Liver (tissue), 9 donors: ENCODE measurements around the gene NEK10. TPM values are rescaled to one million over a fixed set of nuclear protein-coding genes. Genes with fewer than 3 reads are reported as not detected.

Experiments
- DNase-seq: peaks from one replicate; pipeline ENCODE4 v3.0.0-alpha.2; 2017; ENCODE audit warnings: low spot score
- H3K27ac ChIP-seq, 2 donors: one replicate each; pipeline ENCODE4 v1.7.0; 2013; ENCODE audit warnings: inconsistent platforms in 2 of 2, low read length in 2 of 2, control low read depth in 1 of 2, low read depth in 1 of 2, mild to moderate bottlenecking in 1 of 2
- H3K27me3 ChIP-seq, 4 donors: one replicate each; pipeline versions ENCODE4 v1.6.1 to v1.7.0; 2013; ENCODE audit warnings: low read length in 3 of 4, inconsistent platforms in 1 of 4, mild to moderate bottlenecking in 1 of 4, moderate library complexity in 1 of 4; ENCODE audit not compliant: control insufficient read depth in 4 of 4, insufficient read depth in 4 of 4
- H3K36me3 ChIP-seq, 4 donors: one replicate each; pipeline versions ENCODE4 v1.6.1 to v1.7.0; 2013; ENCODE audit warnings: low read length in 3 of 4, mild to moderate bottlenecking in 3 of 4, low read depth in 1 of 4, moderate library complexity in 1 of 4; ENCODE audit not compliant: control insufficient read depth in 4 of 4, insufficient read depth in 3 of 4
- H3K4me1 ChIP-seq, 4 donors: one replicate each; pipeline versions ENCODE4 v1.6.1 to v1.7.0; 2013; ENCODE audit warnings: low read length in 3 of 4, mild to moderate bottlenecking in 3 of 4, moderate library complexity in 1 of 4; ENCODE audit not compliant: control insufficient read depth in 4 of 4, insufficient read depth in 4 of 4
- H3K4me3 ChIP-seq, 3 donors: one replicate each; pipeline versions ENCODE4 v1.6.1 to v1.7.0; 2013; ENCODE audit warnings: low read length in 3 of 3, control low read depth in 1 of 3, low read depth in 1 of 3, mild to moderate bottlenecking in 1 of 3
- H3K9ac ChIP-seq, 2 donors: one replicate each; pipeline ENCODE4 v1.7.0; 2013; ENCODE audit warnings: low read length in 2 of 2, mild to moderate bottlenecking in 2 of 2, moderate library complexity in 2 of 2, control low read depth in 1 of 2, low read depth in 1 of 2
- H3K9me3 ChIP-seq, 4 donors: one replicate each; pipeline versions ENCODE4 v1.6.1 to v1.7.0; 2013; ENCODE audit warnings: low read length in 3 of 4; ENCODE audit not compliant: control insufficient read depth in 4 of 4
- EGR1 ChIP-seq, 2 donors: IDR thresholded peaks; 2 replicates each; pipeline ENCODE4 v1.6.1; 2016 to 2018; ENCODE audit warnings: antibody characterized with exemption in 2 of 2, low read depth in 2 of 2
- FOXA1 ChIP-seq: IDR thresholded peaks from 2 replicates; pipeline ENCODE4 v1.6.1; 2016; ENCODE audit warnings: antibody characterized with exemption
- FOXA2 ChIP-seq: IDR thresholded peaks from 2 replicates; pipeline ENCODE4 v1.6.1; 2016; ENCODE audit warnings: antibody characterized with exemption
- GABPA ChIP-seq, 2 donors: IDR thresholded peaks in 1 of 2; conservative IDR thresholded peaks in 1 of 2; 2 replicates each; pipeline ENCODE4 v1.6.1; 2016; ENCODE audit warnings: antibody characterized with exemption in 2 of 2, mild to moderate bottlenecking in 1 of 2, moderate library complexity in 1 of 2
- HNF4A ChIP-seq, 2 donors: conservative IDR thresholded peaks; 2 replicates each; pipeline ENCODE4 v1.6.1; 2016; ENCODE audit warnings: antibody characterized with exemption in 2 of 2, mild to moderate bottlenecking in 2 of 2
- HNF4G ChIP-seq: IDR thresholded peaks from 2 replicates; pipeline ENCODE4 v1.6.1; 2016; ENCODE audit warnings: antibody characterized with exemption
- NR2F2 ChIP-seq: IDR thresholded peaks from 2 replicates; pipeline ENCODE4 v1.6.1; 2016; ENCODE audit warnings: antibody characterized with exemption
- RAD21 ChIP-seq, 2 donors: IDR thresholded peaks; 2 replicates each; pipeline ENCODE4 v1.6.1; 2016; ENCODE audit warnings: antibody characterized with exemption in 2 of 2, mild to moderate bottlenecking in 2 of 2
- RXRA ChIP-seq, 2 donors: IDR thresholded peaks; 2 replicates each; pipeline ENCODE4 v1.6.1; 2017 to 2018; ENCODE audit warnings: antibody characterized with exemption in 2 of 2, mild to moderate bottlenecking in 1 of 2
- SP1 ChIP-seq: IDR thresholded peaks from 2 replicates; pipeline ENCODE4 v1.6.1; 2018; ENCODE audit warnings: antibody characterized with exemption, mild to moderate bottlenecking
- TAF1 ChIP-seq: conservative IDR thresholded peaks from 2 replicates; pipeline ENCODE4 v1.6.1; 2016; ENCODE audit warnings: antibody characterized with exemption, mild to moderate bottlenecking
- YY1 ChIP-seq: IDR thresholded peaks from 2 replicates; pipeline ENCODE4 v1.6.1; 2016; ENCODE audit warnings: antibody characterized with exemption, mild to moderate bottlenecking
- WGBS: extraction: QIAGEN DNeasy Blood & Tissue Kit; methylation state at CpG from one replicate; pipeline ENCODE4 v1.1.7; 2013; 5-methylcytosine and 5-hydroxymethylcytosine counted together
- polyA plus RNA-seq, 2 donors: library from polyadenylated mRNA; stranded (reverse) in 1 of 2; unstranded in 1 of 2; fragments of 200-250 nt in 1 of 2; fragments of >200 nt in 1 of 2; fragmentation: Nextera tagmentation in 1 of 2; extraction: Ambion mirVana in 1 of 2; gene quantifications; one replicate each; pipeline versions ENCODE4 v1.2.1 to v1.2.3, GENCODE V29; 2013 to 2015
- total RNA-seq, 2 donors: library from RNA; depleted of rRNA; stranded (reverse); fragments of >200 nt; gene quantifications; one replicate each; pipeline ENCODE4 v1.2.3, GENCODE V29; 2014
- TF ChIP-seq, protein P1 (sequence below): IDR thresholded peaks from 2 replicates; pipeline ENCODE4 v1.6.1; 2016; ENCODE audit warnings: antibody characterized with exemption, mild to moderate bottlenecking
- TF ChIP-seq, protein P2 (sequence below): IDR thresholded peaks from 2 replicates; pipeline ENCODE4 v1.6.1; 2016; ENCODE audit warnings: antibody characterized with exemption
- TF ChIP-seq, protein P3 (sequence below): fragments of 150-350 bp; IDR thresholded peaks from 2 replicates; pipeline ENCODE4 v1.5.1; 2017; ENCODE audit warnings: improper control_type of control experiment, low read depth, low read length; ENCODE audit not compliant: missing input control
- TF ChIP-seq, protein P4 (sequence below): IDR thresholded peaks from 2 replicates; pipeline ENCODE4 v1.6.1; 2016; ENCODE audit warnings: antibody characterized with exemption
- donor health status: healthy.
- donor health status: healthy.
- donor health status: healthy.
- donor health status: healthy.
- donor health status: healthy.

The NEK10 gene
- total and polyA plus RNA-seq, 4 donors: 0.23 to 2.1 (median 0.70) TPM; not detected in 1

DNA sequence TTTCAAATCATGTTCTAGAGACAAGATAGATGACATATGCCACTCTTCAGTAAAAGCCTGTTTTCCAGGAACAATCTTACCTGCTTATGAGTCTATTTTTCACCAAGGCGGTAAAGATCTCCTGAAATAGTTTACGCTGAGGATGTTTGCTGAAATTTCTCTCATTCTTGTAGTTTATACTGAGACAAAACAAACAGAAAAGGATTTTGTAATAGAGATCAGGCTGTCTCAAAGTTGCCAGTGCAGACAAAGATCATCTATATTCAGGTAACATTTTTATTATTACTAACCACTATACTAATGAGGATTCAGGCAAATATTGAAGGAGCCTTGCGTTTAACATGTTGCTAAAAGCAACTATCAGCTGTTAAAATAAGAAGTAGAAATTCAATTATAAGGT, 25.0 kb downstream of the NEK10 start (continued):
- TF ChIP-seq, protein P1, sequence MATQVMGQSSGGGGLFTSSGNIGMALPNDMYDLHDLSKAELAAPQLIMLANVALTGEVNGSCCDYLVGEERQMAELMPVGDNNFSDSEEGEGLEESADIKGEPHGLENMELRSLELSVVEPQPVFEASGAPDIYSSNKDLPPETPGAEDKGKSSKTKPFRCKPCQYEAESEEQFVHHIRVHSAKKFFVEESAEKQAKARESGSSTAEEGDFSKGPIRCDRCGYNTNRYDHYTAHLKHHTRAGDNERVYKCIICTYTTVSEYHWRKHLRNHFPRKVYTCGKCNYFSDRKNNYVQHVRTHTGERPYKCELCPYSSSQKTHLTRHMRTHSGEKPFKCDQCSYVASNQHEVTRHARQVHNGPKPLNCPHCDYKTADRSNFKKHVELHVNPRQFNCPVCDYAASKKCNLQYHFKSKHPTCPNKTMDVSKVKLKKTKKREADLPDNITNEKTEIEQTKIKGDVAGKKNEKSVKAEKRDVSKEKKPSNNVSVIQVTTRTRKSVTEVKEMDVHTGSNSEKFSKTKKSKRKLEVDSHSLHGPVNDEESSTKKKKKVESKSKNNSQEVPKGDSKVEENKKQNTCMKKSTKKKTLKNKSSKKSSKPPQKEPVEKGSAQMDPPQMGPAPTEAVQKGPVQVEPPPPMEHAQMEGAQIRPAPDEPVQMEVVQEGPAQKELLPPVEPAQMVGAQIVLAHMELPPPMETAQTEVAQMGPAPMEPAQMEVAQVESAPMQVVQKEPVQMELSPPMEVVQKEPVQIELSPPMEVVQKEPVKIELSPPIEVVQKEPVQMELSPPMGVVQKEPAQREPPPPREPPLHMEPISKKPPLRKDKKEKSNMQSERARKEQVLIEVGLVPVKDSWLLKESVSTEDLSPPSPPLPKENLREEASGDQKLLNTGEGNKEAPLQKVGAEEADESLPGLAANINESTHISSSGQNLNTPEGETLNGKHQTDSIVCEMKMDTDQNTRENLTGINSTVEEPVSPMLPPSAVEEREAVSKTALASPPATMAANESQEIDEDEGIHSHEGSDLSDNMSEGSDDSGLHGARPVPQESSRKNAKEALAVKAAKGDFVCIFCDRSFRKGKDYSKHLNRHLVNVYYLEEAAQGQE: no peak

DNA sequence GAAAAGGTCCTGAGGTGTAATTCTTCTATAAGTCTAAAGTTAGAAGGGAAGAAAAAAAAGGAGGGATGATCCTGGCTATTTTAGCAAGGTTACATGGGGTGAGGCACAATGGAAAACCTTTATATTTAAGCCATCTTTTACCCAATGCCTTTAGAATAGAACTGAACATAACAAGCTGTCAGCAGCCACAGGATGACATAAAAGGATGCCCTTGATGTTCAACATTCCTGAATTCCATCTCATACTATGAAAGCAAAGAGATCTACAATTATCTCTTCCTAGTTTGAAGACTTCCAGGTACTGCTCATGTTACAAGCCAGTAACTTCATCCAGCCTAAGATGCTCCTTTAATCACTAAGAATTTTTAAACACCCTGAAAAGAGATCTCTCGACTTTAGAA, 26.9 kb downstream of the NEK10 start:
- H3K9ac ChIP-seq: no peak overlapping the region

DNA sequence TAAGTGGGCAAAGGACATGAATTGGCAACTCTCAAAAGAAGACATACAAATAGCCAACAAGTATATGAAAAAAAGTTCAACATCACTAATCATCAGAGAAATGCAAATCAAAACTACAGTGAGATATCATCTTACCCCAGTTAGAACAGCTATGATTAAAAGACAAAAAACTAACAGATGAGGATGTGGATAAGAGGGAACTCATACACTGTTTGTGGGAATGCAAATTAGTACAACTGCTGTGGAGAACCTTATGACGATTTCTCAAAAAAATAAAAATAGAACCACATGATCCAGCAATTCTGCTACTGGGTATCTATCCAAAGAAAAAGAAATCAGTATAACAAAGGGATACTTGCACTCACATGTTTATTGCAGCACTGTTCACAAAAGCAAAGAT, 28.6 kb downstream of the NEK10 start:
- 77% methylated on average over 1 of the region's 1 CpG for WGBS
- Histone ChIP-seq H3K4me3 (no peak overlapping the region), H3K27ac (no peak overlapping the region), H3K9ac (no peak overlapping the region), H3K27me3 (no peaks in the 10 kb centered on the region), H3K36me3 (no peaks in the 10 kb centered on the region), H3K9me3 (no peaks in the 10 kb centered on the region), H3K4me1 (peaks cover 0 to 32% (median 31%) of the 10 kb centered on the region in 4 donors)
- no peak for DNase-seq
- no peak for TF ChIP-seq EGR1 (IDR thresholded peaks at IDR 0.05; ENCODE audit: low read depth in 2 of 2)
- TF ChIP-seq NR2F2: no peak
- TF ChIP-seq FOXA2: no peak
- no peak for TF ChIP-seq SP1
- TF ChIP-seq HNF4G: no peak
- TF ChIP-seq RAD21 (IDR thresholded peaks at IDR 0.05): no peak
- TF ChIP-seq TAF1: no peak
- TF ChIP-seq, protein P2, sequence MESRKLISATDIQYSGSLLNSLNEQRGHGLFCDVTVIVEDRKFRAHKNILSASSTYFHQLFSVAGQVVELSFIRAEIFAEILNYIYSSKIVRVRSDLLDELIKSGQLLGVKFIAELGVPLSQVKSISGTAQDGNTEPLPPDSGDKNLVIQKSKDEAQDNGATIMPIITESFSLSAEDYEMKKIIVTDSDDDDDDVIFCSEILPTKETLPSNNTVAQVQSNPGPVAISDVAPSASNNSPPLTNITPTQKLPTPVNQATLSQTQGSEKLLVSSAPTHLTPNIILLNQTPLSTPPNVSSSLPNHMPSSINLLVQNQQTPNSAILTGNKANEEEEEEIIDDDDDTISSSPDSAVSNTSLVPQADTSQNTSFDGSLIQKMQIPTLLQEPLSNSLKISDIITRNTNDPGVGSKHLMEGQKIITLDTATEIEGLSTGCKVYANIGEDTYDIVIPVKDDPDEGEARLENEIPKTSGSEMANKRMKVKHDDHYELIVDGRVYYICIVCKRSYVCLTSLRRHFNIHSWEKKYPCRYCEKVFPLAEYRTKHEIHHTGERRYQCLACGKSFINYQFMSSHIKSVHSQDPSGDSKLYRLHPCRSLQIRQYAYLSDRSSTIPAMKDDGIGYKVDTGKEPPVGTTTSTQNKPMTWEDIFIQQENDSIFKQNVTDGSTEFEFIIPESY: no peak
- TF ChIP-seq RXRA (IDR thresholded peaks at IDR 0.05): no peak
- TF ChIP-seq, protein P3, sequence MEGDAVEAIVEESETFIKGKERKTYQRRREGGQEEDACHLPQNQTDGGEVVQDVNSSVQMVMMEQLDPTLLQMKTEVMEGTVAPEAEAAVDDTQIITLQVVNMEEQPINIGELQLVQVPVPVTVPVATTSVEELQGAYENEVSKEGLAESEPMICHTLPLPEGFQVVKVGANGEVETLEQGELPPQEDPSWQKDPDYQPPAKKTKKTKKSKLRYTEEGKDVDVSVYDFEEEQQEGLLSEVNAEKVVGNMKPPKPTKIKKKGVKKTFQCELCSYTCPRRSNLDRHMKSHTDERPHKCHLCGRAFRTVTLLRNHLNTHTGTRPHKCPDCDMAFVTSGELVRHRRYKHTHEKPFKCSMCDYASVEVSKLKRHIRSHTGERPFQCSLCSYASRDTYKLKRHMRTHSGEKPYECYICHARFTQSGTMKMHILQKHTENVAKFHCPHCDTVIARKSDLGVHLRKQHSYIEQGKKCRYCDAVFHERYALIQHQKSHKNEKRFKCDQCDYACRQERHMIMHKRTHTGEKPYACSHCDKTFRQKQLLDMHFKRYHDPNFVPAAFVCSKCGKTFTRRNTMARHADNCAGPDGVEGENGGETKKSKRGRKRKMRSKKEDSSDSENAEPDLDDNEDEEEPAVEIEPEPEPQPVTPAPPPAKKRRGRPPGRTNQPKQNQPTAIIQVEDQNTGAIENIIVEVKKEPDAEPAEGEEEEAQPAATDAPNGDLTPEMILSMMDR: no peak
- no peak for TF ChIP-seq YY1
- no peak for TF ChIP-seq GABPA (IDR thresholded peaks at IDR 0.05 in 1 of 2, conservative IDR thresholded peaks at IDR 0.05 in 1 of 2)
- TF ChIP-seq FOXA1: no peak
- no peak for TF ChIP-seq HNF4A (conservative IDR thresholded peaks at IDR 0.05)

More for the DNA sequence above, 26.9 kb downstream of the NEK10 start:
- WGBS: 95% methylated on average over 1 of the region's 1 CpG
- H3K27me3 ChIP-seq: no peaks in the 10 kb centered on the region
- no peak overlapping the region for H3K4me3 ChIP-seq
- peaks cover 0 to 41% (median 35%) of the 10 kb centered on the region in 4 donors for H3K4me1 ChIP-seq
- no peak overlapping the region for H3K27ac ChIP-seq
- TF ChIP-seq RXRA (IDR thresholded peaks at IDR 0.05): no peak
- TF ChIP-seq NR2F2: no peak
- TF ChIP-seq, protein P4, sequence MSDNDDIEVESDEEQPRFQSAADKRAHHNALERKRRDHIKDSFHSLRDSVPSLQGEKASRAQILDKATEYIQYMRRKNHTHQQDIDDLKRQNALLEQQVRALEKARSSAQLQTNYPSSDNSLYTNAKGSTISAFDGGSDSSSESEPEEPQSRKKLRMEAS: no peak
- no peak for TF ChIP-seq RAD21 (IDR thresholded peaks at IDR 0.05)
- TF ChIP-seq, protein P2: no peak
- TF ChIP-seq, protein P3: no peak
- H3K36me3 ChIP-seq: no peaks in the 10 kb centered on the region
- no peak for DNase-seq
- H3K9me3 ChIP-seq: no peaks in the 10 kb centered on the region
